ENCODE results near the gene LRRC75A.
"Not testable (repeated sequence)": the region's sequence is repeated elsewhere in the genome, so short reads cannot be mapped to it uniquely, and the experiment has no call there.

Gene LRRC75A

DNA sequence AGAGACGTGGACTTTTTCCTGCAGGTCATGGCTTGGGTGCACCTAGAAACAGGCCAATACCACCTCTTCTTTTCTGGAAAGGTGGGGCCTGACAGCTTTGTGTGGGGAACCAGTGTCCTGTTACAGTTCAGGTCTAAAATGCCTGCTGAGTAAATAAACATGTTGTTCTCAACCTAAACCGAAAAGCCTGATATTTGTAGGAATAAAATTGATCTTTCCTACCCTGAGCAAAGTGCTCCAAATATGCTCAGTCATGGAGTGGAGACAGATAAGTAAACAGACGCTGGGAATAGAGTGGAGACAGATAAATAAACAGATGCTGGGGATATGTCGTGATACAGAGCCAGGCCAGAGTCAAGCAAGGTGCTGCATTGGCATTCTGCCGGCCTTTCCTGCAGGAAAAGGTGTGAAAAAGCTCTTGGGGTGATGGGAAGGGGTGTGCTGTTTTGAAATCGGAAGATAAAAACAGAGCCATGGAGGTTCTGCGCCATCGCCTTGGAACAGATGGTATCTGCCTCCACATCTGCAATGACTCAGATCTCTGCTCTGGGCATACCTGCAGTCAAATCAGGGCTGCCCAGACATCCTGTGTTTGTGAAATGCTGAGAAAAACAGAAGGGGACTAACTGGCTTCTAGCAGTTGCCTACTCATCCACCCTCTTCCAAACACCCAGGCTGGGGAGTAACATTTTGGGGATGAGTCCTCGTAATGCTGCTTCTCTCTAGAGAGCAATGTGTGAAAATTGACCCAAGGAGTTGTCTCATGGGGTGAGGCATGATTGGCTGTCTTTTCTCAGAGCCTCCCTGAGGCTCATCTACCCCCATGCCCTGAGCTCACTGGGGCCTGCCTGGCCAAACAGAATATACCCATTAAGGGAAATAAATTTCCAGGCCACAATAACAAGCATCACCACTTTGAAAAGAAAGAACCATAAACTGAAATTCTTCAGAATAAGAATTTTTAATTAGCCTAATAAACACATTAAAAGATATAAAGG, 93.4 kb downstream of the LRRC75A start:
- peak; percentile 34 for DNase-seq (ENCODE audit: low read depth)

DNA sequence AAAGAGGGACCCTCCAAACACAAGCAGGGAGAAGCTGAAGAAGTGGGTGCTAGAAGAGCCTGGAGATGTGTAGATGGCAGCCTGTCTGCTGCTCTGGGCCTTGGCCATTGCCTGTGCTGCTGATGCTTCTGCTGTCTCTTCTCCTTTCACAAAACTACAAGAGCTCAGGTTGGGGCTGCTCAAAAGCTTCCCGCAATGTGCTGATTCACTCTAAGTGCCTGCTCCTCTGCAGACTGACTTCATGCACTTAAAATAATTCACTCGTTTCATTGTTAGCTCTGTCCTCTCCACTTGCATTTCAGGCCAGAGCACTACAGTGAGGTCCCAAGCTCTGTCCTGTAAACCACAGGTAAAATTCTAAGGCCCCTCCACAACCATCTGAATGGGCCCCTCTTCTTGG, 95.3 kb downstream of the LRRC75A start:
- DNase-seq (ENCODE audit: low read depth): not testable (repeated sequence)

DNA sequence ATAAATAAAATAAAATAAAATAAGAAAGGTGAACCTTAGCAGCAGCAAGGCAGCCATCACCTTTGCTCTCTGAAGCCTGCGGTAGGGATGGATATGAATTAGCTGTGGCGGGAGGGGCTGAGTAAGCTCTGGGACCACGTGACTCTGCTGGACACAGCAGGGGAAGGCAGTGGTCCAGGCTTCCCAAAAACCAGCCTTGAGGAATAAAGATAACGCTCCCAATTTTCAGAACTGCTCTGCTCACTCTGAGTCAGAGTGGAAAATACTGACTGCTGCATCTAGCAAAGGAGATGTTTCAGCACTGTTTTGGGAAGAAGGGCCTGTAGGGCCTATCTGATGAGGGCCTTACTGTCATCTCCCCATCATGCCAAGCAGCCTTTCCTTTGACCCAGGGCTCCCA, 96.1 kb downstream of the LRRC75A start:
- DNase-seq (ENCODE audit: low read depth): not testable (repeated sequence)

DNA sequence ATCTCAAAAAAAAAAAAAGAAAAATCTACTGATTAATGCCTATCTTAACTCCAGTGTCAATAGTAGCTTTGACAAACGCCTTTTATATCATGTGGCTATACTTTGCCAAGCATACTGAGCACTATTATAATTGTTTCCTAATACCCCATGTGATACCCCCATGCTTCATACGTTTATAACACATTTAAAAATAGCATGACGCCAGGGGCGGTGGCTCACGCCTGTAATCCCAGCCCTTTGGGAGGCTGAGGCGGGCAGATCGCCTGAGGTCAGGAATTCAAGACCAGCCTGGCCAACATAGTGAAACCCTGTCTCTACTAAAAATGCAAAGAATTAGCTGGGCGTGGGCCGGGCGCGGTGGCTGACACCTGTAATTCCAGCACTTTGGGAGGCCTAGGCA, 99.5 kb downstream of the LRRC75A start:
- not testable (repeated sequence) for DNase-seq (ENCODE audit: low read depth)

Data from EH (cell line).